ENCODE measurements around the gene TNPO3.
A peak's percentile ranks its signal among the peaks of the same experiment; 100 is the strongest.

The TNPO3 gene

GRCh38 chr7:129054438-129055293 is at the start of gene TNPO3:
Gene TNPO3 (minus strand): TSS chr7:129055111. CDS start chr7:129054770, 341 bp downstream.
- FAIRE-seq = no peak

GRCh38 chr7:129103561-129104324 is 48.8 kb upstream of the TNPO3 start:
- no peak for FAIRE-seq
- DNase-seq (ENCODE audit: low spot score) = no peak

More at GRCh38 chr7:129054438-129055293, at the start of gene TNPO3:
- peak; percentile 90 for DNase-seq (ENCODE audit: low spot score)

GRCh38 chr7:129101746-129102145 is 46.8 kb upstream of the TNPO3 start:
- no peak for DNase-seq (ENCODE audit: low spot score)
- FAIRE-seq = no peak

- DNase-seq (ENCODE audit: low spot score) (no peak), FAIRE-seq (no peak)
These were observed 45.9 kb upstream of the TNPO3 start for GRCh38 chr7:129100827-129101166.

- FAIRE-seq (no peak), DNase-seq (ENCODE audit: low spot score) (no peak)
These were observed 43.6 kb upstream of the TNPO3 start for GRCh38 chr7:129098409-129099084.

GRCh38 chr7:129095258-129095657 is 40.3 kb upstream of the TNPO3 start:
- DNase-seq (ENCODE audit: low spot score) (no peak), FAIRE-seq (no peak)

GRCh38 chr7:129094501-129094900 is 39.6 kb upstream of the TNPO3 start:
- no peak for DNase-seq (ENCODE audit: low spot score)
- no peak for FAIRE-seq

- FAIRE-seq = no peak
- DNase-seq (ENCODE audit: low spot score) = no peak
These were observed 39.1 kb upstream of the TNPO3 start for GRCh38 chr7:129093867-129094456.

GRCh38 chr7:129091484-129092002 is 36.6 kb upstream of the TNPO3 start:
- DNase-seq (ENCODE audit: low spot score) (peak; percentile 75), FAIRE-seq (no peak)

GRCh38 chr7:129090300-129090907 is 35.5 kb upstream of the TNPO3 start:
- FAIRE-seq (no peak), DNase-seq (ENCODE audit: low spot score) (no peak)

- FAIRE-seq (no peak), DNase-seq (ENCODE audit: low spot score) (no peak)
These were observed 34.8 kb upstream of the TNPO3 start for GRCh38 chr7:129089521-129090212.

- FAIRE-seq = no peak
These were observed 30.1 kb upstream of the TNPO3 start for GRCh38 chr7:129084801-129085551.

GRCh38 chr7:129083525-129083924 is 28.6 kb upstream of the TNPO3 start:
- FAIRE-seq (no peak), DNase-seq (ENCODE audit: low spot score) (no peak)

More at GRCh38 chr7:129084801-129085551, 30.1 kb upstream of the TNPO3 start:
- DNase-seq (ENCODE audit: low spot score) = no peak

- no peak for FAIRE-seq
These were observed 23.5 kb upstream of the TNPO3 start for GRCh38 chr7:129078455-129078854.

GRCh38 chr7:129076886-129077285 is 22.0 kb upstream of the TNPO3 start:
- FAIRE-seq = no peak

More at GRCh38 chr7:129078455-129078854, 23.5 kb upstream of the TNPO3 start:
- no peak for DNase-seq (ENCODE audit: low spot score)

GRCh38 chr7:129074994-129075393 is 20.1 kb upstream of the TNPO3 start:
- DNase-seq (ENCODE audit: low spot score) = no peak
- no peak for FAIRE-seq

More at GRCh38 chr7:129076886-129077285, 22.0 kb upstream of the TNPO3 start:
- no peak for DNase-seq (ENCODE audit: low spot score)

- FAIRE-seq (no peak), DNase-seq (ENCODE audit: low spot score) (no peak)
These were observed 19.5 kb upstream of the TNPO3 start for GRCh38 chr7:129074361-129074871.

- FAIRE-seq (no peak), DNase-seq (ENCODE audit: low spot score) (no peak)
These were observed 18.8 kb upstream of the TNPO3 start for GRCh38 chr7:129073738-129074137.

GRCh38 chr7:129073204-129073603 is 18.3 kb upstream of the TNPO3 start:
- no peak for FAIRE-seq
- no peak for DNase-seq (ENCODE audit: low spot score)
